OCI-M1 (cell line): Measurements from ENCODE around the gene GMPPB.
"Not testable (repeated sequence)": the region's sequence is repeated elsewhere in the genome, so short reads cannot be mapped to it uniquely, and the experiment has no call there.

ENCODE experiments used
- DNase-seq: peaks from one replicate; lab custom pipeline; 2025; lab: John Stamatoyannopoulos, UW

GMPPB gene

GRCh38 chr3:49723628-49724551 lies at the start of gene GMPPB:
Gene GMPPB (minus strand): TSS chr3:49723951. CDS start chr3:49723726, 225 bp downstream.
- peak; percentile 96 for DNase-seq

GRCh38 chr3:49772703-49773102 lies 49.0 kb upstream of the GMPPB start:
- no peak for DNase-seq

GRCh38 chr3:49771340-49771938 lies 47.7 kb upstream of the GMPPB start:
- DNase-seq = no peak

GRCh38 chr3:49769926-49770325 lies 46.2 kb upstream of the GMPPB start:
- no peak for DNase-seq

- DNase-seq = no peak
These were observed 45.6 kb upstream of the GMPPB start for GRCh38 chr3:49769286-49769915.

GRCh38 chr3:49763981-49764380 lies 40.2 kb upstream of the GMPPB start:
- no peak for DNase-seq

GRCh38 chr3:49761661-49762060 lies 37.9 kb upstream of the GMPPB start:
- no peak for DNase-seq

- DNase-seq = no peak
These were observed 35.5 kb upstream of the GMPPB start for GRCh38 chr3:49759226-49759625.

GRCh38 chr3:49757197-49757596 lies 33.4 kb upstream of the GMPPB start:
- DNase-seq = no peak

GRCh38 chr3:49756036-49756435 lies 32.3 kb upstream of the GMPPB start:
- DNase-seq = no peak

- no peak for DNase-seq
These were observed 30.8 kb upstream of the GMPPB start for GRCh38 chr3:49754536-49754935.

GRCh38 chr3:49751501-49751900 lies 27.8 kb upstream of the GMPPB start:
- no peak for DNase-seq

- no peak for DNase-seq
These were observed 26.3 kb upstream of the GMPPB start for GRCh38 chr3:49750056-49750455.

- DNase-seq = not testable (repeated sequence)
These were observed 25.1 kb upstream of the GMPPB start for GRCh38 chr3:49748874-49749273.

- no peak for DNase-seq
These were observed 24.2 kb upstream of the GMPPB start for GRCh38 chr3:49747792-49748480.

GRCh38 chr3:49745986-49746385 lies 22.2 kb upstream of the GMPPB start:
- no peak for DNase-seq

- no peak for DNase-seq
These were observed 16.7 kb upstream of the GMPPB start for GRCh38 chr3:49740427-49740826.

GRCh38 chr3:49738067-49738713 lies 14.4 kb upstream of the GMPPB start:
- DNase-seq = no peak

GRCh38 chr3:49734752-49735151 lies 11.0 kb upstream of the GMPPB start:
- no peak for DNase-seq

GRCh38 chr3:49733551-49733950 lies 9.8 kb upstream of the GMPPB start:
- no peak for DNase-seq

- no peak for DNase-seq
These were observed 8.8 kb upstream of the GMPPB start for GRCh38 chr3:49732597-49732996.
